ENCODE results near the gene HELZ. TPM values are rescaled to one million over a fixed set of nuclear protein-coding genes. Genes with fewer than 3 reads are reported as not detected.

Gene HELZ
- total and polyA plus RNA-seq, 4 donors: 3.8 to 69.2 (median 25.7) TPM

GRCh38 chr17:67055041-67055443, 190.0 kb downstream of the HELZ start:
- DNase-seq (ENCODE audit: low spot score): no peak
- Histone ChIP-seq H3K27me3 (ENCODE audit: control insufficient read depth in 4 of 4, insufficient read depth in 4 of 4, low read length in 3 of 4) (no peaks in the 10 kb centered on the region), H3K9me3 (ENCODE audit: control insufficient read depth in 4 of 4, low read length in 3 of 4) (no peaks in the 10 kb centered on the region), H3K36me3 (ENCODE audit: control insufficient read depth in 4 of 4, insufficient read depth in 3 of 4, low read depth in 1 of 4, low read length in 3 of 4) (no peaks in the 10 kb centered on the region), H3K4me3 (ENCODE audit: low read depth in 1 of 3, low read length in 3 of 3) (no peak overlapping the region), H3K4me1 (ENCODE audit: control insufficient read depth in 4 of 4, insufficient read depth in 4 of 4, low read length in 3 of 4) (no peaks in the 10 kb centered on the region), H3K9ac (ENCODE audit: low read depth in 1 of 2, low read length in 2 of 2) (no peak overlapping the region), H3K27ac (ENCODE audit: low read depth in 1 of 2, low read length in 2 of 2) (no peak overlapping the region)
- 95% methylated on average over 19 of the region's 19 CpGs for WGBS
- TF ChIP-seq FOXA1 (IDR thresholded peaks at IDR 0.05) (no peak), HNF4G (IDR thresholded peaks at IDR 0.05) (no peak), JUND (IDR thresholded peaks at IDR 0.05) (no peak), ATF3 (IDR thresholded peaks at IDR 0.05) (no peak), FOXA2 (IDR thresholded peaks at IDR 0.05) (no peak), REST (IDR thresholded peaks at IDR 0.05) (no peak)

- H3K4me3 ChIP-seq (ENCODE audit: low read depth in 1 of 3, low read length in 3 of 3): no peak overlapping the region
- H3K9me3 ChIP-seq (ENCODE audit: control insufficient read depth in 4 of 4, low read length in 3 of 4): peaks cover 0 to under 1% (median 0%) of the 10 kb centered on the region in 4 donors
- 78% methylated on average over 5 of the region's 5 CpGs for WGBS
- no peak overlapping the region for H3K9ac ChIP-seq (ENCODE audit: low read depth in 1 of 2, low read length in 2 of 2)
- H3K36me3 ChIP-seq (ENCODE audit: control insufficient read depth in 4 of 4, insufficient read depth in 3 of 4, low read depth in 1 of 4, low read length in 3 of 4): no peaks in the 10 kb centered on the region
- no peaks in the 10 kb centered on the region for H3K27me3 ChIP-seq (ENCODE audit: control insufficient read depth in 4 of 4, insufficient read depth in 4 of 4, low read length in 3 of 4)
- H3K27ac ChIP-seq (ENCODE audit: low read depth in 1 of 2, low read length in 2 of 2): no peak overlapping the region
- no peak for DNase-seq (ENCODE audit: low spot score)
- no peaks in the 10 kb centered on the region for H3K4me1 ChIP-seq (ENCODE audit: control insufficient read depth in 4 of 4, insufficient read depth in 4 of 4, low read length in 3 of 4)
- no peak for TF ChIP-seq HNF4G (IDR thresholded peaks at IDR 0.05)
- TF ChIP-seq HNF4A (conservative IDR thresholded peaks at IDR 0.05): no peak
- TF ChIP-seq SP1 (IDR thresholded peaks at IDR 0.05): no peak
- no peak for TF ChIP-seq YY1 (IDR thresholded peaks at IDR 0.05)
- no peak for TF ChIP-seq FOXA2 (IDR thresholded peaks at IDR 0.05)
- TF ChIP-seq TAF1 (conservative IDR thresholded peaks at IDR 0.05): no peak
- no peak for TF ChIP-seq MAX (IDR thresholded peaks at IDR 0.05)
- TF ChIP-seq REST (IDR thresholded peaks at IDR 0.05): no peak
- no peak for TF ChIP-seq JUND (IDR thresholded peaks at IDR 0.05)
- no peak for TF ChIP-seq FOXA1 (IDR thresholded peaks at IDR 0.05)
- TF ChIP-seq NR2F2 (IDR thresholded peaks at IDR 0.05): no peak
These were observed 190.4 kb downstream of the HELZ start for GRCh38 chr17:67054608-67055007.
